HCT116 (cell line): ENCODE results near the gene TEDC2.

Experiments
- EZH2 ChIP-seq: fragments of 200-600 bp; sonication (generic); IDR thresholded peaks from 2 replicates; pipeline ENCODE4 v1.6.1; 2017; ENCODE audit warnings: antibody characterized with exemption, mixed run types
- POLR2A ChIP-seq: IDR thresholded peaks from 2 replicates; pipeline ENCODE4 v1.7.0; 2011; ENCODE audit warnings: borderline replicate concordance; ENCODE audit not compliant: insufficient read depth, insufficient read length; ENCODE audit errors: extremely low read depth
- TF ChIP-seq, protein P1 (sequence below): IDR thresholded peaks from 2 replicates; pipeline ENCODE4 v1.6.1; 2012; ENCODE audit warnings: low read depth
- TF ChIP-seq, protein P2 (sequence below), 3 experiments: fragments of 200-600 bp in 1 of 3; sonication (generic) in 1 of 3; IDR thresholded peaks in 2 of 3; conservative IDR thresholded peaks in 1 of 3; 2 replicates each; pipeline ENCODE4 v1.5.1; 2012 to 2017; ENCODE audit warnings: low read depth in 2 of 3, low read length in 2 of 3, antibody characterized with exemption in 1 of 3, borderline replicate concordance in 1 of 3, control low read depth in 1 of 3, mild to moderate bottlenecking in 1 of 3, mixed read lengths in 1 of 3, mixed run types in 1 of 3, moderate library complexity in 1 of 3; ENCODE audit not compliant: insufficient read depth in 1 of 3
- TF ChIP-seq, protein P3 (sequence below): IDR thresholded peaks from 2 replicates; pipeline ENCODE4 v1.6.1; 2011; ENCODE audit warnings: mild to moderate bottlenecking, low read length, moderate library complexity; ENCODE audit not compliant: insufficient replicate concordance; ENCODE audit errors: extremely low read depth

DNA sequence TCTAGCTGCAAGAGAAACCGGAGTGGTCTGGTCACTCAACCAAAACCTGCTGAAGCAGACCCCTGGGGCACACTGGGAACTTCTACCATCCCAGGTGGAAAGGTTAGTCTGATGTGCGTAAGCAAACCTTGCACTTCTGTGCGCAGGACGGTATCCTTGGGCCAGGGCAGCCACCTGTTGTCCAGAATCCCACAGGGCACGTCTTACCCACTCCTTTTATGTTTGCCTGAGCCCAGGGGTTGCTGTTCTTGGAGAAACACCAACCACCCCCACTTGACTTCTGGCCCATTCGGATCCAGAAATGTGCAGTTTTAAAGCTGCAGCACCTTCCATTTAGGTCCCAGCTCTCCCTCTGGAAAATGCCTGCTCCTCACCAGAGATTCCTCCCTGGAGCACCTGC is 33.7 kb downstream of the TEDC2 start:
- TF ChIP-seq POLR2A (no peak), EZH2 (no peak)
- TF ChIP-seq, protein P1, sequence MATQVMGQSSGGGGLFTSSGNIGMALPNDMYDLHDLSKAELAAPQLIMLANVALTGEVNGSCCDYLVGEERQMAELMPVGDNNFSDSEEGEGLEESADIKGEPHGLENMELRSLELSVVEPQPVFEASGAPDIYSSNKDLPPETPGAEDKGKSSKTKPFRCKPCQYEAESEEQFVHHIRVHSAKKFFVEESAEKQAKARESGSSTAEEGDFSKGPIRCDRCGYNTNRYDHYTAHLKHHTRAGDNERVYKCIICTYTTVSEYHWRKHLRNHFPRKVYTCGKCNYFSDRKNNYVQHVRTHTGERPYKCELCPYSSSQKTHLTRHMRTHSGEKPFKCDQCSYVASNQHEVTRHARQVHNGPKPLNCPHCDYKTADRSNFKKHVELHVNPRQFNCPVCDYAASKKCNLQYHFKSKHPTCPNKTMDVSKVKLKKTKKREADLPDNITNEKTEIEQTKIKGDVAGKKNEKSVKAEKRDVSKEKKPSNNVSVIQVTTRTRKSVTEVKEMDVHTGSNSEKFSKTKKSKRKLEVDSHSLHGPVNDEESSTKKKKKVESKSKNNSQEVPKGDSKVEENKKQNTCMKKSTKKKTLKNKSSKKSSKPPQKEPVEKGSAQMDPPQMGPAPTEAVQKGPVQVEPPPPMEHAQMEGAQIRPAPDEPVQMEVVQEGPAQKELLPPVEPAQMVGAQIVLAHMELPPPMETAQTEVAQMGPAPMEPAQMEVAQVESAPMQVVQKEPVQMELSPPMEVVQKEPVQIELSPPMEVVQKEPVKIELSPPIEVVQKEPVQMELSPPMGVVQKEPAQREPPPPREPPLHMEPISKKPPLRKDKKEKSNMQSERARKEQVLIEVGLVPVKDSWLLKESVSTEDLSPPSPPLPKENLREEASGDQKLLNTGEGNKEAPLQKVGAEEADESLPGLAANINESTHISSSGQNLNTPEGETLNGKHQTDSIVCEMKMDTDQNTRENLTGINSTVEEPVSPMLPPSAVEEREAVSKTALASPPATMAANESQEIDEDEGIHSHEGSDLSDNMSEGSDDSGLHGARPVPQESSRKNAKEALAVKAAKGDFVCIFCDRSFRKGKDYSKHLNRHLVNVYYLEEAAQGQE = no peak
- TF ChIP-seq, protein P2, sequence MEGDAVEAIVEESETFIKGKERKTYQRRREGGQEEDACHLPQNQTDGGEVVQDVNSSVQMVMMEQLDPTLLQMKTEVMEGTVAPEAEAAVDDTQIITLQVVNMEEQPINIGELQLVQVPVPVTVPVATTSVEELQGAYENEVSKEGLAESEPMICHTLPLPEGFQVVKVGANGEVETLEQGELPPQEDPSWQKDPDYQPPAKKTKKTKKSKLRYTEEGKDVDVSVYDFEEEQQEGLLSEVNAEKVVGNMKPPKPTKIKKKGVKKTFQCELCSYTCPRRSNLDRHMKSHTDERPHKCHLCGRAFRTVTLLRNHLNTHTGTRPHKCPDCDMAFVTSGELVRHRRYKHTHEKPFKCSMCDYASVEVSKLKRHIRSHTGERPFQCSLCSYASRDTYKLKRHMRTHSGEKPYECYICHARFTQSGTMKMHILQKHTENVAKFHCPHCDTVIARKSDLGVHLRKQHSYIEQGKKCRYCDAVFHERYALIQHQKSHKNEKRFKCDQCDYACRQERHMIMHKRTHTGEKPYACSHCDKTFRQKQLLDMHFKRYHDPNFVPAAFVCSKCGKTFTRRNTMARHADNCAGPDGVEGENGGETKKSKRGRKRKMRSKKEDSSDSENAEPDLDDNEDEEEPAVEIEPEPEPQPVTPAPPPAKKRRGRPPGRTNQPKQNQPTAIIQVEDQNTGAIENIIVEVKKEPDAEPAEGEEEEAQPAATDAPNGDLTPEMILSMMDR (IDR thresholded peaks at IDR 0.05 in 2 of 3, conservative IDR thresholded peaks at IDR 0.05 in 1 of 3; ENCODE audit: borderline replicate concordance in 1 of 3, insufficient read depth in 1 of 3, low read depth in 2 of 3, low read length in 2 of 3) = no peak
- TF ChIP-seq, protein P3, sequence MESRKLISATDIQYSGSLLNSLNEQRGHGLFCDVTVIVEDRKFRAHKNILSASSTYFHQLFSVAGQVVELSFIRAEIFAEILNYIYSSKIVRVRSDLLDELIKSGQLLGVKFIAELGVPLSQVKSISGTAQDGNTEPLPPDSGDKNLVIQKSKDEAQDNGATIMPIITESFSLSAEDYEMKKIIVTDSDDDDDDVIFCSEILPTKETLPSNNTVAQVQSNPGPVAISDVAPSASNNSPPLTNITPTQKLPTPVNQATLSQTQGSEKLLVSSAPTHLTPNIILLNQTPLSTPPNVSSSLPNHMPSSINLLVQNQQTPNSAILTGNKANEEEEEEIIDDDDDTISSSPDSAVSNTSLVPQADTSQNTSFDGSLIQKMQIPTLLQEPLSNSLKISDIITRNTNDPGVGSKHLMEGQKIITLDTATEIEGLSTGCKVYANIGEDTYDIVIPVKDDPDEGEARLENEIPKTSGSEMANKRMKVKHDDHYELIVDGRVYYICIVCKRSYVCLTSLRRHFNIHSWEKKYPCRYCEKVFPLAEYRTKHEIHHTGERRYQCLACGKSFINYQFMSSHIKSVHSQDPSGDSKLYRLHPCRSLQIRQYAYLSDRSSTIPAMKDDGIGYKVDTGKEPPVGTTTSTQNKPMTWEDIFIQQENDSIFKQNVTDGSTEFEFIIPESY = no peak
